Measurements from ENCODE around the gene RCAN1. TPM values are rescaled to one million over a fixed set of nuclear protein-coding genes. Genes with fewer than 3 reads are reported as not detected.

RCAN1 gene
- polyA plus RNA-seq, 1 donor = 41.1 TPM

Other genes with a start within 250 kb of the RCAN1 start
- gene SMIM11, start 239.6 kb downstream of the RCAN1 start, polyA plus RNA-seq = 11.8 TPM
- gene SMIM34, start 191.2 kb downstream of the RCAN1 start, polyA plus RNA-seq = 0.09 TPM
- 1.2 TPM for gene KCNE1, start 102.9 kb downstream of the RCAN1 start, polyA plus RNA-seq
- gene CLIC6, start 53.9 kb upstream of the RCAN1 start, polyA plus RNA-seq = 18.2 TPM